Activated CD4-positive, alpha-beta T cell treated with anti-CD3 and anti-CD28 coated beads, Interleukin-2, amount 50 U/mL, for 16 hours (primary cell): ENCODE results near the gene FTHL17.

ENCODE experiments used
- DNase-seq: peaks from one replicate; pipeline ENCODE4 v3.0.0-alpha.2; 2020

The FTHL17 gene

GRCh38 chrX:31036895-31037294, 34.9 kb downstream of the FTHL17 start:
- peak; percentile 46 for DNase-seq

GRCh38 chrX:31027351-31027750, 44.5 kb downstream of the FTHL17 start:
- DNase-seq: no peak

GRCh38 chrX:31024866-31025265, 47.0 kb downstream of the FTHL17 start:
- DNase-seq: no peak

- no peak for DNase-seq
These were observed 50.3 kb downstream of the FTHL17 start for GRCh38 chrX:31021537-31021936.
